Stomach smooth muscle (tissue), 2 donors: Measurements from ENCODE around the gene TNNC2.

ENCODE experiments used
- H3K27ac ChIP-seq: one replicate; pipeline ENCODE4 v1.7.0; 2013; ENCODE audit warnings: mild to moderate bottlenecking, low read length, inconsistent platforms
- H3K27me3 ChIP-seq, 2 donors: one replicate each; pipeline ENCODE4 v1.7.0; 2013; ENCODE audit warnings: low read length in 2 of 2; ENCODE audit not compliant: insufficient read depth in 2 of 2, control insufficient read depth in 1 of 2
- H3K36me3 ChIP-seq, 2 donors: one replicate each; pipeline ENCODE4 v1.7.0; 2013; ENCODE audit warnings: low read length in 2 of 2; ENCODE audit not compliant: control insufficient read depth in 2 of 2, insufficient read depth in 2 of 2
- H3K4me1 ChIP-seq: one replicate; pipeline ENCODE4 v1.7.0; 2013; ENCODE audit warnings: low read length; ENCODE audit not compliant: control insufficient read depth, insufficient read depth
- H3K4me3 ChIP-seq, 2 donors: one replicate each; pipeline ENCODE4 v1.7.0; 2013; ENCODE audit warnings: low read length in 2 of 2
- H3K9ac ChIP-seq, 2 donors: one replicate each; pipeline ENCODE4 v1.7.0; 2013; ENCODE audit warnings: low read length in 2 of 2, mild to moderate bottlenecking in 1 of 2
- H3K9me3 ChIP-seq, 2 donors: one replicate each; pipeline ENCODE4 v1.7.0; 2013; ENCODE audit warnings: low read length in 2 of 2; ENCODE audit not compliant: control insufficient read depth in 2 of 2
- donor health status: healthy.
- donor health status: Pancreatic carcinoma.

Gene TNNC2

DNA sequence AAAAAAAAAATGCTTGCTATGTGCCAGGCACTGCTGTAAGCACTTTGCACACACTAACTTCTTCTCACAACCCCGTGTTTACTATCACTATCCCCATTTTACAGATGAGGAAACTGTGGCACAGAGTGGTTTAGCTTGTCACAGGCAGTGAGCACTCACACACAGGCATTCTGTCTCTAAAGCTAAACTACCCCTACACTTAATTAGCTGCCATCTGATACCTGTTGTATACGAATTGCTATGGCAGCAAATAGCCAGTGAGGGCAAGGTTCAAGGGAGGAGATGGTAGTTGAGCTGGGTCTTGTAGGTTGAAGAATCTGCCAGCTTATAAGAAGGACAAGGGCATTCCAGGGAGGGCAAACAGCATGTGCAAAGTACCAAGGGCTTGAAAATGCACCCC is 5.2 kb downstream of the TNNC2 start:
- peaks cover 38% of the 10 kb centered on the region for H3K4me1 ChIP-seq
- H3K36me3 ChIP-seq, result no peaks in the 10 kb centered on the region
- no peak overlapping the region for H3K27ac ChIP-seq
- no peak overlapping the region for H3K4me3 ChIP-seq
- H3K27me3 ChIP-seq, result peaks cover 6 to 11% of the 10 kb centered on the region in 2 donors
- H3K9ac ChIP-seq, result no peak overlapping the region
- no peaks in the 10 kb centered on the region for H3K9me3 ChIP-seq

DNA sequence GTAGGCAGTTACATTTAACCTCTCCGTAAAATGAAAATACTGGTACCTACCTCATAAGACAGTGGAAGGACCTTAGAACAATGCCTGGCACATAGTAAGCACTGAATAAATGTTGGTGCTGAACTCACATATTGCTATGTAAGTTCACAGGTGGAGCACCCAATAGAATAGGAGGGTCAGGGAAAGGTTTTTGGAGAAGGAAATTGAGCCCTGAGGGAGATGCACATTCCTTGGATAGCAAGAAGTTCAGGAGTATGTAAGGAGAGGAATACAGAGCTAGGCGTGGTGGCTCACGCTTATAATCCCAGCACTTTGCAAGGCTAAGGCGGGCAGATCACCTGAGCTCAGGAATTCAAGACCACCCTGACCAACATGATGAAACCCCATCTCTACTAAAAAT is 7.6 kb downstream of the TNNC2 start:
- no peak overlapping the region for H3K27ac ChIP-seq
- no peaks in the 10 kb centered on the region for H3K9me3 ChIP-seq
- peaks cover 6 to 11% of the 10 kb centered on the region in 2 donors for H3K27me3 ChIP-seq
- H3K4me3 ChIP-seq, result no peak overlapping the region
- H3K36me3 ChIP-seq, result no peaks in the 10 kb centered on the region
- no peak overlapping the region for H3K9ac ChIP-seq
- H3K4me1 ChIP-seq, result peaks cover 24% of the 10 kb centered on the region

DNA sequence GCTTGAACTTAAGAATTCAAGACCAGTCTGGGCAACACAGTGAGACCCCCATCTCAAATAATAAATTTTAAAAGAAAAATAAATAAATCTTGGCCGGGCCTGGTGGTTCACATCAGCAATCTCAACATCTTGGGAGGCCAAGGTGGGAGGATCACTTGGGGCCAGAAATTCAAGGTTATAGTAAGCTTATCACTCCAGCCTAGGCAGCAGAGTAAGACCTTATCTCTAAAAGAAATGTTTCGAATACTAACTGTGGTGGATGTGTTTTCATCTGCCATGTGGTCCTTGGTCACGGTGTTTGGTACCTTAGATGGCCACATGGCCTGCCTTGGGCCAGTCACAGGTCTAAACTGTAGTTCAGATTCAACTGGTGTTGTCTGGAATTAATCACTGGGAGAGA is 8.9 kb downstream of the TNNC2 start:
- no peak overlapping the region for H3K27ac ChIP-seq
- H3K9me3 ChIP-seq, result no peaks in the 10 kb centered on the region
- H3K4me1 ChIP-seq, result peaks cover 15% of the 10 kb centered on the region
- H3K36me3 ChIP-seq, result no peaks in the 10 kb centered on the region
- H3K27me3 ChIP-seq, result peaks cover 2 to 6% of the 10 kb centered on the region in 2 donors
- H3K4me3 ChIP-seq, result no peak overlapping the region
- no peak overlapping the region for H3K9ac ChIP-seq

DNA sequence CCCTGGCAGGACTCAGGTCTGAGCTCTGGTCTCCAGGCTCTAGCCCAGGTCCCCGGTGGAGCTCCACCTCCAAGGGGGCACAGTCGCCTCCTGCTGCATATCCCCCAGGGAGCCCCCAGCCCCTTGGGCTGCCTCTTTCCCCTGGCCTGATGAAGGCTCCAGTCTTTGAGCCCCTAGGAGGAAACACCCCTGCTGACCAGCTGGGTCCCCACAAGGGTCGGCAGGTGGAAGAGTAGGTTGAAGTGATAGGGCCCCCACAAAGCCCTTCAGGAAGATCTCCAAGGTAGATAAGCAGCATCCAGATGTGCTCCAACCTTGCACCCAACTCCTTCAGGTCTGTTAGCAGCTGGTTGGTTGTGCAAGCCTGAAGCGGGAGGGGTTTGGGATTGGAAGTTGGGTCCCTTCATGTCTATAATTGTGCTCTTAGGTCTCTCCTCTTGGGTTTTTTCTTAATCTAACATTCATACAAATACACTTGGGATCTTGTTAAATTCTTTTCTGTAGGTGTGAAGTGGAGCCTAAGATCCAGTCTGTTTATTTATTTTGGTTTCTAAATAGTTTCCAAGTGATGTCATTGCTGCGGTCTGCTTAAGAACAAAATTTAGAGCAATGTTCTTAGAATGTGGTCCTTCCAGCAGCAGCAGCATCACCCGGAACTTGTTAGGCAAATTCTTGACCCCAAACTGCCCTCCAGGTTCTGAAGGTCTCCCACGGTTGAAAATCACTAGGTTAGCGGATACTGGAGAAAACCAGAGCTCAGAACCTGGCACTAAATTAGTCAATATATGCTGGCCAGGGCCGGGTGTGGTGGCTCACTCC is 9.5 kb downstream of the TNNC2 start:
- Histone ChIP-seq H3K27me3 (no peaks in the 10 kb centered on the region), H3K27ac (no peak overlapping the region), H3K36me3 (no peaks in the 10 kb centered on the region), H3K4me3 (no peak overlapping the region), H3K9me3 (no peaks in the 10 kb centered on the region), H3K9ac (no peak overlapping the region), H3K4me1 (peaks cover 13% of the 10 kb centered on the region)

DNA sequence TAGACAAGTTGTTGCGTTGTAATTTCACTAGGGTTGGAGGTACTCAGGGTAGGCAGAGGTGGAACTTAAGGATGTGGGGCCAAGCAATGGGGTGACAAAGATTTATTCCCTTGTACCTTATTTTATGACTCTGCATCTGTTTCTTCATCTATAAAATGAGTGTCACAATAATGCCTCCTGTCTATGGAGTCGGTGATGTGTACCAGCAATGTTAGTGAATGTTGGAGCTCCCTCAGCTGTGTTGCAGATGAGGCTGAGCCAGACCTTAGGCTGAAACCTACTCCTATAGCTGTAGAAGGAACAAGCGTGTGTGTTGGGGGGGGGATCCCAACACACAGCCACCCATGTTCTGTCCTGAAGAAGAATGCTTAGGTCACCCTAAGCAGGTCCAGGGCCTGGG is 10.2 kb downstream of the TNNC2 start:
- no peaks in the 10 kb centered on the region for H3K27me3 ChIP-seq
- H3K4me1 ChIP-seq, result peaks cover 14% of the 10 kb centered on the region
- H3K27ac ChIP-seq, result no peak overlapping the region
- H3K36me3 ChIP-seq, result no peaks in the 10 kb centered on the region
- H3K4me3 ChIP-seq, result no peak overlapping the region
- H3K9me3 ChIP-seq, result no peaks in the 10 kb centered on the region
- H3K9ac ChIP-seq, result no peak overlapping the region

DNA sequence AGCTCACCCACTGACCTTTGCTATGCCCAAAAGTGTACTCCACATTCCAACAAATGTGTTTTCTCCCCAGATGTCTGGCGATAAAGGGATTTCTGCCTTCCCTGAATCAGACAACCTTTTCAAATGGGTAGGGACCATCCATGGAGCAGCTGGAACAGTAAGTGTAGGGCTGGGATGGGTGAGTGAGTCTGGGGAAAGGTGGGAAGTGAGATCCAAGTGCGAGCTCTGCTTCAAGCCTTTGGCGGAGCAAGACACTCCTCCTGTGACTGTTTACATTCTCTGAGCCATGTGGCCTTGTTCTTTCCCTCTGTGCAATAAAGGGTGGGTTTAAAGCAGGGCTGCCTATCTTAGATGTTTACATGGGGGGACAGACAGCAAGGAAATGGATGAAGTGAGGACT is 12.8 kb downstream of the TNNC2 start:
- peaks cover 15% of the 10 kb centered on the region for H3K4me1 ChIP-seq
- H3K36me3 ChIP-seq, result peaks cover 18 to 20% of the 10 kb centered on the region in 2 donors
- H3K9me3 ChIP-seq, result no peaks in the 10 kb centered on the region
- no peak overlapping the region for H3K4me3 ChIP-seq
- no peak overlapping the region for H3K9ac ChIP-seq
- H3K27ac ChIP-seq, result no peak overlapping the region
- H3K27me3 ChIP-seq, result no peaks in the 10 kb centered on the region

DNA sequence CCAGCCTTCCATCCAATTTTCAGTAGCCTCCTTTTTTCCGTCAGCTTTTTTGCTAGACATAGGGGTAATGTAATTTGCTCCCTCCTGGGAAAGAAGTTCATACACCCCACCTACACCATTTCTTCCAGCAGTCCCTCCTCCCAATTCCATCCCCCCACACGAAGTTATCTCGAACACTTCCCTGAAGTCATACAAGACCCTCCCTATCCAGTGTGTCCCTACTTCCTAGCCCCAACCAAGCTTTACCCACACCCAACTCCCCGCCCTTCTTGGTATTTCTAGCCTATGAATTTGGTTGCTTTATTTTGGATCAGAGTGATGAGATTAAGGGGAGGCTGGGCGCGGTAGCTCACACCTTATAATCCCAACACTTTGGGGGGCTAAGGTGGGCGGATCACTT is 13.6 kb downstream of the TNNC2 start:
- no peaks in the 10 kb centered on the region for H3K27me3 ChIP-seq
- peaks cover 15% of the 10 kb centered on the region for H3K4me1 ChIP-seq
- H3K36me3 ChIP-seq, result peaks cover 26 to 28% of the 10 kb centered on the region in 2 donors
- no peak overlapping the region for H3K4me3 ChIP-seq
- H3K9me3 ChIP-seq, result no peaks in the 10 kb centered on the region
- no peak overlapping the region for H3K9ac ChIP-seq
- H3K27ac ChIP-seq, result no peak overlapping the region

DNA sequence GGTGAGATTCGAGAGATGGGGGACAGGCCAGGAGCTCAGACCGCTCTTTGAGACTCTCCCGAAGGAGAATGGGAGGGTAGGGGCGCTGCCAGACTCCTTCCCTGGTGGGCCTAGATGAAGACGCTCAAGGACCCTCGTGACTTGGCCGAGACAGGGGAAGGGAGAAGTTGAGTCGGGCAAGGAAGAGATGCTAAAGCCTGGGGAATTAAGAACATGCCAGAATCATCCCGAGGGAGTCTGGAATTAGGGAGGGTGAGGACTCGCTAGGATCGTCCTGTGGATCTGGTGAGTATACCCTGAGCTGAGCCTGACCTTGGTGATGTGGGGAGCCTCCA is 14.1 kb downstream of the TNNC2 start:
- Histone ChIP-seq H3K9ac (no peak overlapping the region), H3K4me3 (peak overlapping the region; percentile 62 to 73), H3K4me1 (peaks cover 15% of the 10 kb centered on the region), H3K27ac (no peak overlapping the region), H3K36me3 (peaks cover 27 to 28% of the 10 kb centered on the region in 2 donors), H3K27me3 (no peaks in the 10 kb centered on the region), H3K9me3 (no peaks in the 10 kb centered on the region)

DNA sequence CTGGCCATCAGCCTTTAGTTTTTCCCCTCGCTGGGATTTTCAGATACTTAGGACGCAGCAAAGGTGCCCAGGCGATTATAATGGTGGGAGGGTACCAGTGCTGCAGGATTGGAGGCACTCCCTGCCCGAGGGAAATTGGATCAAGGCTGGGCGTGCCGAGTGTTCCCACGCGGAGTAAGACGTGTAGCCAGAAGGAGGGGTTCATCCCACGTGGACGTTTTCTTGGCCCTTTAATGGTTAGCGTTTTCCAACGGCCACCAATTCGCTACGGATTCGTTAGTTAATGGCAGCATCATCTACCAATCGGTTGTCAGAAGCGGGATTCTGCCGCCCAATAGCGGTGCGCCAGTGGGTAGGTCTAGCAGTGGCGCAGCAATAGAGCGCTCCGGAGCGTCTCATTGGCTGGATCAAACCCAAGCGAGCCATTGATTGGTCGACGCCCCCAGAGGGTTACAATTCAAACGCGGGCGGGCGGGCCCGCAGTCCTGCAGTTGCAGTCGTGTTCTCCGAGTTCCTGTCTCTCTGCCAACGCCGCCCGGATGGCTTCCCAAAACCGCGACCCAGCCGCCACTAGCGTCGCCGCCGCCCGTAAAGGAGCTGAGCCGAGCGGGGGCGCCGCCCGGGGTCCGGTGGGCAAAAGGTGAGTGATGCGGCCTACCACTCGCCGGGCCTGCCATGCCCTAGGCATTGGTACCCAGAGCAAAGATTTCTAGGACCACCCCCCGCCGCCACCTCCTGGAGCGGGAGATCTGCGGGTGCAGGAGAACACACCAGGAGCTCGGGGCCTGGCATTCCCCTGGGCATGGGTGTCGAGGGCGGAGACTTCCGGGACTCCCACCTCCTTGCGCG is 14.7 kb downstream of the TNNC2 start, which contains the start of gene UBE2C:
TSS of gene UBE2C (plus strand) at position 488 of the 849 bp plus-strand sequence. CDS start at position 540, 52 bp downstream.
- H3K9ac ChIP-seq, result peak within 1 kb of the TSS in 1 of 2 donors; percentile 11
- no peaks in the 10 kb centered on the region for H3K9me3 ChIP-seq
- H3K27me3 ChIP-seq, result no peaks in the 10 kb centered on the region
- H3K4me3 ChIP-seq, result peak within 1 kb of the TSS; percentile 62 to 73
- H3K36me3 ChIP-seq, result peaks cover 27 to 28% of the 10 kb centered on the region in 2 donors
- H3K4me1 ChIP-seq, result peaks cover 11% of the 10 kb centered on the region
- no peak within 1 kb of the TSS for H3K27ac ChIP-seq

DNA sequence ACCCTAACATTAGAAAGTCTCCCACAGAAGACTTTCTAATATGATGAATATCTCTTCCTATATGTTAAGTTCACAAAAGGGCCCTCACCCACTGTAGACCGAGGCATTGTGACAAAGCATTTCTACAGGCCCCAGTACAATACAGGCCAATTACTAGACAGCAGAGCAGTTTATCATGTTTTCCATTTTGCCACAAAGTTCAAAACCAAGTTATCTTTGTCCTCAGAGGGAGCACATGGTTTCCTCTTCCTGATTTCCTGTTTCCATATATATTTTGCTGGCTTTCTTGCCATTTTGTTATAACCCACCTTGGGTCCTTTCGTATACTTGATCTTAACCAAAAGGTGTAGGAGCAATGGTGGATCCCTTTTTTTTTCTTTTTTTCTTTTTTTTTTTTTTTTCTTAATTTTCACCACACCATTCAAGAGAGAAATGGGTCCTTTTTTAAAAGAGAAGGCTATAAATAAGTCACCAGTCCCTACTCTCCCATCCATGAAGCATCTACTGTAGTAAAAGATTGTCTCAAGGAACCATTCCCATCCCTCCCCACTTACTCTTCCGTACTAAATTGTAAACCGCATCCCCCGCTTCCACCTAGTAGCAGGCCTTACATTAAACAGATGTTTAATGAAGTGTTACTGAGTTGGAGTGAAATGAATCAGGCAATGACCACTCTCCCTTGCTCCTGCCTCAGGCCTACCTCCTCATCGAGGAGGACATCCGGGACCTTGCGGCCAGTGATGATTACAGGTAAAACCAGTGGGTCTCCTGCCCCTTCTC is 16.7 kb downstream of the TNNC2 start:
- no peaks in the 10 kb centered on the region for H3K9me3 ChIP-seq
- peaks cover 33 to 39% of the 10 kb centered on the region in 2 donors for H3K36me3 ChIP-seq
- peaks cover 8% of the 10 kb centered on the region for H3K4me1 ChIP-seq
- H3K27me3 ChIP-seq, result no peaks in the 10 kb centered on the region
- H3K27ac ChIP-seq, result no peak overlapping the region
- H3K9ac ChIP-seq, result no peak overlapping the region
- no peak overlapping the region for H3K4me3 ChIP-seq
